GM21723 (cell line): ENCODE results near the gene DRC3.
"Not testable (repeated sequence)": the region's sequence is repeated elsewhere in the genome, so short reads cannot be mapped to it uniquely, and the experiment has no call there.

Experiments
- ATAC-seq: cut with Tn5 transposase; IDR thresholded peaks from one replicate; pipeline ENCODE4 v1.9.1; 2021; ENCODE audit warnings: mild to moderate bottlenecking, moderate library complexity; ENCODE audit not compliant: unreplicated experiment

The DRC3 gene

GRCh38 chr17:17941015-17941414 lies 31.6 kb upstream of the DRC3 start:
- ATAC-seq: no peak

GRCh38 chr17:17942846-17943245 lies 29.8 kb upstream of the DRC3 start:
- ATAC-seq: no peak

GRCh38 chr17:17943281-17943984 lies 29.2 kb upstream of the DRC3 start:
- no peak for ATAC-seq

GRCh38 chr17:17944242-17944641 lies 28.4 kb upstream of the DRC3 start:
- ATAC-seq: no peak

DNA sequence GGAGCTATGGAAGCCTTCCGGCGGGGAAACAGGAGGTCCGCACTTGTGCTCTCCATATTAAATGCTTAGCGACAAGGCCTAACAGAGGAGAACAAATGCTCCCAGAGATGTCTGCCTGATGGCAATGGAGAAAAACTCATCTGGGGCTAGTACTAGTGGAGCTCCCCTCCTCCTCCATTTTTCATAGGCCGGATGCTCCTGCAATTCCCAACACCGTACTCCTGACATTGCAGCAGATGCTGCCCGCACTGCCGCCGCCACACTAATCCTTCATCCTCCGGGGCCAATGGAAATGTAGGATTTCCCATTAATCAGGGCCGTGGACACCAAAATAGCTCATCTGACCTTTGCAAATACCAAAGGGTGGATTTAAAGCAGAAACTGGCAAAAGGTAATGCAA lies 27.9 kb upstream of the DRC3 start:
- ATAC-seq: no peak

GRCh38 chr17:17946093-17946492 lies 26.6 kb upstream of the DRC3 start:
- ATAC-seq: no peak

GRCh38 chr17:17947309-17947708 lies 25.4 kb upstream of the DRC3 start:
- no peak for ATAC-seq

- ATAC-seq: no peak
Measured at GRCh38 chr17:17947966-17948365, 24.7 kb upstream of the DRC3 start.

GRCh38 chr17:17950347-17950746 lies 22.3 kb upstream of the DRC3 start:
- no peak for ATAC-seq

DNA sequence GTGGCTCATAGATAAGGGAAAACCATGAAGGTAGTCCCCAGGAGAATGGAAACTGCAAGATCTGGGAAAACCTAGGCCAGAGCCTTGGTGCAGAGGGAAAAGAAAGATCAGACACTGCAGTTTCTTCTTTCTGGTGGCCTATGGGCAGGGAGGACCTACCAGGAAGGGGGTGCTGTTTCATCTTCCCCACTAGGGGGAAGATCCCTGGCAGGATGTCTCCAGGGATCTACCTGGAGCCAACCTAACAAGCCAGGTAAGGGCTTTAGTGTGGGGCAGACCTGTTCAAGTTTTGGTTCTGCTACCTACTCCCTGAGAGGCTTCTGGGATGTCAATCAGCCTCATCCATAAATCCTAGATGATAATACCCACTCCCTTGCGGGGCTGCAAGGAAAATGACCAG lies 21.9 kb upstream of the DRC3 start:
- ATAC-seq: no peak

GRCh38 chr17:17951524-17951923 lies 21.1 kb upstream of the DRC3 start:
- no peak for ATAC-seq

DNA sequence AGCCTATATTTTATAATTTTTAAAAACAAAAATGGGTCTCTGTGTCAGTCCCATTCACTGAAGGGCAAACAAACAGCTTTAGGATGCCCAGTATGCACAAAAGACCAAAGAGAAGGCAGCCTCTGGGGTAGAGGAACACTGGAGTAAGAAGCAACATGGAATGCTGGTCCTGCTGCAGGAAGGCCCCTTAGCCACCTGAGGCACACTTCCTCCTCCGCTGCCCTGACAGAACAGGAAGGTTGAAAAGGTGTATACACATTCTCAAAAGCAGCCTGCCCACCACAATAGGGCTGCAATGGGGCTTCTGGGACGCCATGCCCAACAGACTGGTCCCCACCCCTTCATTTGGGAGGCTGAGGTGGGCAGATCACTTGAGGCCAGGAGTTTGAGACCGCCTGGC lies 20.0 kb upstream of the DRC3 start:
- no peak for ATAC-seq

GRCh38 chr17:17954079-17954478 lies 18.6 kb upstream of the DRC3 start:
- ATAC-seq: no peak

DNA sequence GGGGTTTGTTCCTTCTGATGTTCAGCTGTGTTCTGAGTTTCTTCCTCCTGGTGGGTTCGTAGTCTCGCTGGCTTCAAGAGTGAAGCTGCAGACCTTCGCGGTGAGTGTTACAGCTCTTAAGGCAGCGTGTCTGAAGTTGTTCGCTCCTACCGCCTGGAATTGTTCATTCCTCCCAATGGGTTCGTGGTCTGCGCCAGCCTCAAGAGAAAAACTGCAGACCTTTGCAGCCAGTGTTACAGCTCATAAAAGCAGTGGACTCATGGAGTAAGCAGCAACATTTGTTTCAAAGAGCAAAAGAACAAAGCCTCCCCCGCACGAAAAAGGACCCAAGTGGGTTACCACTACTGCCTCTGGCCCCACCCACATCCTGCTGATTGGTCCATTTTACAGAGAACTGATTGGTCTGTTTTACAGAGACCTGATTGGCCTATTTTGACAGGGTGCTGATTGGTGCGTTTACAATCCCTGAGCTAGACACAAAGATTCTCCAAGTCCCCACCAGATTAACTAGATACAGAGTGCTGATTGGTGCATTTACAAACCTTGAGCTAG lies 16.8 kb upstream of the DRC3 start:
- not testable (repeated sequence) for ATAC-seq

DNA sequence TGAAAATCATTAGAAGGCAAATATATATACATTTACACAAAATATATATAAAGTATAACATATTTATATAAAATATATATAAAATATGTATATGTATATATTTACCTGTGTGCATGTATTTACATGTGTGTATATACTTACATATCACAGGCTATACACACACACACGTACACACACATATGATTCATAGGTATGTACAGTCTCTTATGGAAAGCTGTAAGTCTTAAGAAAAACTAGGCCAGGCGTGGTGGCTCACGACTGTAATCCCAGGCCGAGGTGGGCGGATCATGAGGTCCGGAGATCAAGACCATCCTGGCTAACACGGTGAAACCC lies 15.1 kb upstream of the DRC3 start:
- no peak for ATAC-seq

DNA sequence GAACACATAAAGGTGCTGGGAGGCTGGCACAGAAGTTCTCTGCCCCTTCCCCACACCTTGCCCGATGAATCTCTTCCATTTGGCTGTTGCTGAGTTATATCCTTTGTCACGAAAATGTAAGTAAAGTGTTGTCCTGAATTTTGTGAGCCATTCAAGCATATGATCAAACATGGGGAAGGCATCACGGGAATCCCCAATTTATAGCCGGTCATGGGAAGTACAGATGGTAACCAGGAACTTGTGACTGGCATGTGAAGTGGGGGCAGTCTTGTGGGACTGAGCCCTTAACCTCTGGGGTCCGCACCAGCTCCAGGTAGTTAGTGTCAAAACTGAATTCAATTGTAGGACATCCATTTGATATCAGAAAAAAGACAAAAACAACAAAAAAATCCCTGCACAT lies 13.7 kb upstream of the DRC3 start:
- ATAC-seq: no peak

DNA sequence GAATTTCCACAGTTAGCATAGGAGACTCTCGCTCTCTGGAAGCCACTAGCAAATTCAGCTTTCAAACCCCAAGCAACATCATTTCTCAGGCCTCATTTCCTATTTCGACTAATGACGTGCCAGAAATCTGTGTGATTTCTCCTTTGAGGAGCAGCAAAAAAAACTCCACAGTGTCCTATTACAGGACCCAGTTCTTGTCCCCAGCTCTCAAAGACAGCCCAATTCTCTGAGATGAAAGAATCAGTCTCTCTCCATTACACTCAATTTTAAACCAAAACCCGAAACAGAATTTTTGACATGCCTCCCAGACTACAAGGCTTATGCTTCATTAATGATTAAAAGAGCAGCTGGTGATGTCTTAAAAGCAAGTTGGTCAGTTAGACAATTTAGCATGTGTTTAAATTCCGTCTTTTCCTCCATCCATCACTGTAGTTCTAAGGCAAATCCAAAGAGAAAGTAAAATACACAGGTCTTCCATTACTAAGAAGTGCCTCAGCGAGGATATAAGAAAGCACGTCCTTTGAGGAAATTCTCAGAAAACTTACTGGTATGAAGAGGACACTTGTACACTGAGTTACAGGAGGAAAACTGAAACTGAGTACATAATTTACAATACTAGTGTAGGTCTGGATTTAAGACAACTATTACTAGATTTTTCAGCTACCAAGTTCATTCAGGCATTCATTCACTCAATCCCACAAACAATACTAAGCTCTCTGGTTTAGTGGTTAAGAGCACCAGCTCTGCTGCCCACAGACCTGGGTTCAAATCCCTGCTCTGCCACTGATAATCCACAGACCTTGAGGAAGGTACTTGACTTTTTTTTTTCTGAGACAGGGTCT lies 12.9 kb upstream of the DRC3 start:
- no peak for ATAC-seq

GRCh38 chr17:17960500-17961030 lies 12.1 kb upstream of the DRC3 start:
- no peak for ATAC-seq

DNA sequence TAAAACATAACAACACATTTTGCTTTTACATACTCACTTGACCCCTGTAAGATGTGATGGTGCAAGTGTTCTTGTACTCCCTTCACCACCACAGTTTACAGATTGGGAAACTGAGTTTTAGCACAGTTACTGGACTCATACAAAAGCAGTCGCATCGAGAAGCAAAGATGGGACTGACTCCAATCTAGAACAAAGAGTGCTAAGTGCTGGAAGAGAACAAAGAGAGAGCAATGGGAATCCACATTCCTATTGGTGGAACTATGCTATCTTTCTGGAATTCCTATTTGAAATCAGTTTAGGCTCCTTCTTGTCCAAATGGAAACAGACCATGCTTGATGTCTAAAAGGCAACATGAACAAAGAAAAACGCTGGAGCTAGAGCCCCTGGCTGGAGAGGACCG lies 9.6 kb upstream of the DRC3 start:
- ATAC-seq: no peak

DNA sequence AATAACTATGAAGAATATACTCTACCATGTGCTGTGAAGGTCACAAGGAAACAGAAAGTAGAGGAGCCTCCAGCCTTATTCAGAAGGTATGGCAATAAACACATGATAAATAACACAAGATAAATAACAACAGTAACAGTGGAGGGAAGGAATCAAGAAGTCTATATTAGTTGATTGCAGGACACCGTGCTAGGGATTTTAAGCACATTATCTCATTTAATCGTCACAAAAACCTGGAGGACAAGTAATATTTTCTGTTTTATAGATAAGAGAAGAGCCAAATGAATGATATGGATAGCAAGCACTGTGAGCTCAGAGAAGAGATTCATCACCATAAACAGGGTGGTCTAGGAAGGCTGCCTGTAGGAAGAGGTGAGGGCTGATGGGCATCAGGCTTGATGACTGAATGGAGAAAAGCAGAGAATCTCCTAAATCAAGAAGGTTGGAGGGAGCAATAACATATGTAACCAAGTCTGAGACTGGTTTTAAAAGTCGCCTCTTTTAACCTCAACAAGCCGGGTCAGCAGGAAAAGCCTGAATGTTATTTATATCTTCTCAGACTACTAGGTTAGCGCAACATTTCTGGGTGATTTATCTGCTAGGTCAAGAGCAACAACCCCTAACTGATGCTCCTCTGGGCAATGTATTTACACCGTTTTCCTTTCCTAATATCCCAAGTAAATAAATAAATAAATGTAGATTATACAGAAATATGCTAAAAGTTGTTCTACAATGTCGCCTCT lies 8.8 kb upstream of the DRC3 start:
- ATAC-seq: no peak

- ATAC-seq: no peak
Measured at GRCh38 chr17:17964710-17965109, 8.0 kb upstream of the DRC3 start.
